ENCODE results near the gene ERCC6. TPM values are rescaled to one million over a fixed set of nuclear protein-coding genes. Genes with fewer than 3 reads are reported as not detected.

The ERCC6 gene
- total and polyA plus RNA-seq, 4 donors = 2.8 to 27.2 (median 11.2) TPM

DNA sequence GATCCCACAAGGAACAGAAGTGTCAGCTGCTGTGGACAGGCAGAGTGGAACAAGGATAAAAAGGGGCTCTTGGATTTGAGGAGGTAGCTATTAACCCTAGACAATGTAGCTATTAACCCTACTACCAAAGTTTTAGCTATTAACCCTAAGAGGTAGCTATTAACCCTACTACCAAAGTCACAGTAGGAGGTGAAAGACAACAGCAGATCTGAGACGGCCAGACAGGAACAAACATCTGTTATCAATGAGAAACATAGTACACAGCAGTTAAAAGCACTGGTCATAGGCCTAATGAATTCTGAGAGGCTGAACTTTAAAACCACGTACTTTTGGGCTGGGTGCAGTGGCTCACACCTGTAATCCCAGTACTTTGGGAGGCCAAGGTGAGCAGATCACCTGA lies 11.9 kb downstream of the ERCC6 start:
- no peak for TF ChIP-seq CTCF (IDR thresholded peaks at IDR 0.05; ENCODE audit: control extremely low read depth, extremely low read depth)
- 68 to 84% methylated on average over 2 of the region's 2 CpGs for WGBS, 2 donors
- peaks cover 0 to 6% (median 0%) of the 10 kb centered on the region in 5 donors for H3K4me1 ChIP-seq (ENCODE audit: control insufficient read depth in 5 of 5, insufficient read depth in 5 of 5, low read length in 5 of 5)
- H3K36me3 ChIP-seq (ENCODE audit: control insufficient read depth in 4 of 4, insufficient read depth in 4 of 4, low read length in 4 of 4) = peaks cover 16 to 36% (median 25%) of the 10 kb centered on the region in 4 donors
- H3K9ac ChIP-seq (ENCODE audit: insufficient read depth in 1 of 2, low read length in 2 of 2) = no peak overlapping the region
- no peak overlapping the region for H3K4me3 ChIP-seq
- no peaks in the 10 kb centered on the region for H3K27me3 ChIP-seq (ENCODE audit: control insufficient read depth in 3 of 3, insufficient read depth in 3 of 3, low read length in 2 of 3)
- no peaks in the 10 kb centered on the region for H3K9me3 ChIP-seq (ENCODE audit: control insufficient read depth in 4 of 4, insufficient read depth in 3 of 4, low read length in 3 of 4)
- H3K27ac ChIP-seq (ENCODE audit: low read depth in 1 of 2, low read length in 1 of 2) = no peak overlapping the region
- ATAC-seq (ENCODE audit: insufficient read depth, low FRiP score) = no peak
- DNase-seq = no peak

- H3K4me3 ChIP-seq = no peak overlapping the region
- DNase-seq (no peak), ATAC-seq (ENCODE audit: insufficient read depth, low FRiP score) (no peak)
- TF ChIP-seq CTCF (IDR thresholded peaks at IDR 0.05; ENCODE audit: control extremely low read depth, extremely low read depth) = no peak
- no peak overlapping the region for H3K9ac ChIP-seq (ENCODE audit: insufficient read depth in 1 of 2, low read length in 2 of 2)
- no peaks in the 10 kb centered on the region for H3K27me3 ChIP-seq (ENCODE audit: control insufficient read depth in 3 of 3, insufficient read depth in 3 of 3, low read length in 2 of 3)
- 39 to 59% methylated on average over 2 of the region's 2 CpGs for WGBS, 2 donors
- peaks cover 16 to 32% (median 24%) of the 10 kb centered on the region in 4 donors for H3K36me3 ChIP-seq (ENCODE audit: control insufficient read depth in 4 of 4, insufficient read depth in 4 of 4, low read length in 4 of 4)
- H3K27ac ChIP-seq (ENCODE audit: low read depth in 1 of 2, low read length in 1 of 2) = no peak overlapping the region
- peaks cover 0 to 6% (median 0%) of the 10 kb centered on the region in 5 donors for H3K4me1 ChIP-seq (ENCODE audit: control insufficient read depth in 5 of 5, insufficient read depth in 5 of 5, low read length in 5 of 5)
- H3K9me3 ChIP-seq (ENCODE audit: control insufficient read depth in 4 of 4, insufficient read depth in 3 of 4, low read length in 3 of 4) = no peaks in the 10 kb centered on the region
Measured at GRCh38 chr10:49526619-49527018, 12.3 kb downstream of the ERCC6 start.

- DNase-seq (no peak), ATAC-seq (ENCODE audit: insufficient read depth, low FRiP score) (no peak)
- no peaks in the 10 kb centered on the region for H3K27me3 ChIP-seq (ENCODE audit: control insufficient read depth in 3 of 3, insufficient read depth in 3 of 3, low read length in 2 of 3)
- no peak for TF ChIP-seq CTCF (IDR thresholded peaks at IDR 0.05; ENCODE audit: control extremely low read depth, extremely low read depth)
- WGBS, 2 donors = 95% methylated on average over 7 of the region's 7 CpGs
- H3K36me3 ChIP-seq (ENCODE audit: control insufficient read depth in 4 of 4, insufficient read depth in 4 of 4, low read length in 4 of 4) = peaks cover 16 to 27% (median 18%) of the 10 kb centered on the region in 4 donors
- H3K27ac ChIP-seq (ENCODE audit: low read depth in 1 of 2, low read length in 1 of 2) = no peak overlapping the region
- H3K9me3 ChIP-seq (ENCODE audit: control insufficient read depth in 4 of 4, insufficient read depth in 3 of 4, low read length in 3 of 4) = no peaks in the 10 kb centered on the region
- peaks cover 0 to 6% (median 0%) of the 10 kb centered on the region in 5 donors for H3K4me1 ChIP-seq (ENCODE audit: control insufficient read depth in 5 of 5, insufficient read depth in 5 of 5, low read length in 5 of 5)
- no peak overlapping the region for H3K9ac ChIP-seq (ENCODE audit: insufficient read depth in 1 of 2, low read length in 2 of 2)
- H3K4me3 ChIP-seq = no peak overlapping the region
Measured at GRCh38 chr10:49524496-49524895, 14.4 kb downstream of the ERCC6 start.

GRCh38 chr10:49523301-49523700 lies 15.6 kb downstream of the ERCC6 start:
- Histone ChIP-seq H3K27ac (ENCODE audit: low read depth in 1 of 2, low read length in 1 of 2) (no peak overlapping the region), H3K4me1 (ENCODE audit: control insufficient read depth in 5 of 5, insufficient read depth in 5 of 5, low read length in 5 of 5) (peaks cover 0 to 6% (median 0%) of the 10 kb centered on the region in 5 donors), H3K9me3 (ENCODE audit: control insufficient read depth in 4 of 4, insufficient read depth in 3 of 4, low read length in 3 of 4) (no peaks in the 10 kb centered on the region), H3K36me3 (ENCODE audit: control insufficient read depth in 4 of 4, insufficient read depth in 4 of 4, low read length in 4 of 4) (peaks cover 12 to 27% (median 14%) of the 10 kb centered on the region in 4 donors), H3K27me3 (ENCODE audit: control insufficient read depth in 3 of 3, insufficient read depth in 3 of 3, low read length in 2 of 3) (no peaks in the 10 kb centered on the region), H3K9ac (ENCODE audit: insufficient read depth in 1 of 2, low read length in 2 of 2) (no peak overlapping the region), H3K4me3 (no peak overlapping the region)
- 23 to 41% methylated on average over 1 of the region's 1 CpG for WGBS, 2 donors
- DNase-seq = no peak
- no peak for ATAC-seq (ENCODE audit: insufficient read depth, low FRiP score)
- no peak for TF ChIP-seq CTCF (IDR thresholded peaks at IDR 0.05; ENCODE audit: control extremely low read depth, extremely low read depth)

Measured in lung (tissue), 12 donors.